Adrenal gland (tissue), 12 donors: ENCODE data around the gene TAMM41. TPM values are rescaled to one million over a fixed set of nuclear protein-coding genes. Genes with fewer than 3 reads are reported as not detected.

ENCODE experiments used
- DNase-seq, 7 donors: peaks; one replicate each; pipeline ENCODE4 v3.0.0-alpha.2; 2019 to 2020
- H3K27ac ChIP-seq, 5 donors: fragments of 200-600 bp; sonication (generic) in 4 of 5; 1 replicate in 3 of 5; 2 replicates in 2 of 5; pipeline versions ENCODE4 v1.5.1 to v1.8.0; 2016 to 2020; ENCODE audit warnings: mild to moderate bottlenecking in 1 of 5
- H3K27me3 ChIP-seq: fragments of 200-600 bp; 2 replicates; pipeline ENCODE4 v1.8.0; 2021
- H3K36me3 ChIP-seq, 2 donors: fragments of 200-600 bp; replicated peaks in 1 of 2; 1 replicate in 1 of 2; 2 replicates in 1 of 2; pipeline versions ENCODE4 v1.5.1 to v1.8.0; 2018 to 2022
- H3K4me1 ChIP-seq, 2 donors: fragments of 200-600 bp; replicated peaks in 1 of 2; 1 replicate in 1 of 2; 2 replicates in 1 of 2; pipeline versions ENCODE4 v1.5.1 to v1.8.0; 2018 to 2021
- H3K4me3 ChIP-seq, 4 donors: fragments of 200-600 bp; sonication (generic) in 3 of 4; one replicate each; pipeline ENCODE4 v1.5.1; 2016 to 2018
- H3K9me3 ChIP-seq, 3 donors: fragments of 200-600 bp; sonication (generic) in 1 of 3; replicated peaks in 1 of 3; 1 replicate in 2 of 3; 2 replicates in 1 of 3; pipeline versions ENCODE4 v1.5.1 to v1.8.0; 2016 to 2021
- POLR2A ChIP-seq, 2 donors: fragments of 450-650 bp; IDR thresholded peaks; one replicate each; pipeline ENCODE4 v1.6.1; 2017; ENCODE audit warnings: antibody characterized with exemption in 2 of 2, mild to moderate bottlenecking in 2 of 2, moderate library complexity in 1 of 2
- whole genome bisulfite sequencing, 4 donors: extraction: QIAGEN DNeasy Blood & Tissue Kit in 2 of 4; methylation state at CpG; one replicate each; pipeline versions ENCODE4 v1.1.5 to v1.1.7; 2013 to 2017; 5-methylcytosine and 5-hydroxymethylcytosine counted together
- intact Hi-C, 2 donors: fragments of 100-400 bp; cut with DNase I; formaldehyde crosslinking; loops; one replicate each; pipeline versions ENCODE4 v1.14.1 to v1.15.0; 2022 to 2023
- polyA plus RNA-seq, 3 donors: library from polyadenylated mRNA; stranded (reverse); fragments of 200-250 nt in 2 of 3; fragments of 350-450 nt in 1 of 3; fragmentation: Illumina TruSeq in 1 of 3; extraction: RNeasy Lipid Tissue Mini Kit (QIAGEN cat#74804) in 1 of 3; gene quantifications; one replicate each; pipeline ENCODE4 v1.2.3, GENCODE V29; 2013 to 2014
- total RNA-seq, 9 donors: library from RNA; depleted of rRNA in 4 of 9; stranded (reverse); fragments of >200 nt in 4 of 9; fragments of 120-200 nt in 1 of 9; fragmentation: NEBNext Ultra II Directional in 1 of 9; extraction: Animal tissue kit (Norgen Biotek cat#: 25700) in 1 of 9; gene quantifications; one replicate each; pipeline versions ENCODE4 v1.1.0 to v1.2.4, GENCODE V29; 2013 to 2023
- TF ChIP-seq, protein P1 (sequence below), 6 experiments: fragments of 450-650 bp in 4 of 6; fragments of 200-600 bp in 2 of 6; sonication (generic) in 1 of 6; IDR thresholded peaks; 1 replicate in 5 of 6; 2 replicates in 1 of 6; pipeline versions ENCODE4 v1.5.1 to v1.8.0; 2016 to 2021; ENCODE audit warnings: antibody characterized with exemption in 6 of 6, mild to moderate bottlenecking in 2 of 6, moderate library complexity in 1 of 6
- donor health status: healthy with polysubstance abuse.
- donor health status: Bipolar disorder and iron deficiency.
- donor health status: DM: yes; HTN: yes; CAD: no.
- donor health status: DM: no; HTN: no; CAD: no.
- donor health status: DM: no; HTN: no; CAD: no.
- donor health status: DM: yes; HTN: yes; CAD: no.

Gene TAMM41
- total and polyA plus RNA-seq, 12 donors, result 5.8 to 21.0 (median 13.6) TPM

DNA sequence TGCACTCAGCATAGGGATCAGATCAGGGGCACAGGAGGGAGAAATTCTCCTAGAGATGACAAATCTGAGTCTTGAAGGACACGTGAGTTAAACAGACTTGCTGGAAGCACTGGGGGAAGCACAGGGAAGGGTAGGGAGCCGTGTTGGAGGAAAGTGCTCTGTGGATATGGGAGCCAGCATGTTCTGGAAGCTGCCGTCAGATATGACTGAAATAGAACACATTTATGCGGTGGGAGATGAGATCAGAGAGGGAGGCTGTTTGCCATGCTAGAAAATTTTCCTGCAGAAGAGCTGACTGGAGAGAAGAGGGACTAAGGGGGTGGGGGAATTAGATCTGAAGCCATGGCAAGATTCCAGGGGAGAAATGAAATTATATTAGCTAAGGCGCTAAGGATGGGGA lies 1.8 kb downstream of the TAMM41 start:
- no peaks in the 10 kb centered on the region for H3K9me3 ChIP-seq
- intact Hi-C loops, result no loop called here
- H3K36me3 ChIP-seq, result peaks cover 0 to 19% of the 10 kb centered on the region in 2 donors
- H3K27me3 ChIP-seq, result no peaks in the 10 kb centered on the region
- no peak for DNase-seq
- TF ChIP-seq, protein P1, sequence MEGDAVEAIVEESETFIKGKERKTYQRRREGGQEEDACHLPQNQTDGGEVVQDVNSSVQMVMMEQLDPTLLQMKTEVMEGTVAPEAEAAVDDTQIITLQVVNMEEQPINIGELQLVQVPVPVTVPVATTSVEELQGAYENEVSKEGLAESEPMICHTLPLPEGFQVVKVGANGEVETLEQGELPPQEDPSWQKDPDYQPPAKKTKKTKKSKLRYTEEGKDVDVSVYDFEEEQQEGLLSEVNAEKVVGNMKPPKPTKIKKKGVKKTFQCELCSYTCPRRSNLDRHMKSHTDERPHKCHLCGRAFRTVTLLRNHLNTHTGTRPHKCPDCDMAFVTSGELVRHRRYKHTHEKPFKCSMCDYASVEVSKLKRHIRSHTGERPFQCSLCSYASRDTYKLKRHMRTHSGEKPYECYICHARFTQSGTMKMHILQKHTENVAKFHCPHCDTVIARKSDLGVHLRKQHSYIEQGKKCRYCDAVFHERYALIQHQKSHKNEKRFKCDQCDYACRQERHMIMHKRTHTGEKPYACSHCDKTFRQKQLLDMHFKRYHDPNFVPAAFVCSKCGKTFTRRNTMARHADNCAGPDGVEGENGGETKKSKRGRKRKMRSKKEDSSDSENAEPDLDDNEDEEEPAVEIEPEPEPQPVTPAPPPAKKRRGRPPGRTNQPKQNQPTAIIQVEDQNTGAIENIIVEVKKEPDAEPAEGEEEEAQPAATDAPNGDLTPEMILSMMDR (IDR thresholded peaks at IDR 0.05), result no peak
- TF ChIP-seq POLR2A (IDR thresholded peaks at IDR 0.05), result no peak
- no peak overlapping the region for H3K27ac ChIP-seq
- H3K4me1 ChIP-seq, result peaks cover 8 to 25% of the 10 kb centered on the region in 2 donors
- WGBS, 4 donors, result 61 to 73% (median 66%) methylated on average over 5 of the region's 5 CpGs
- no peak overlapping the region for H3K4me3 ChIP-seq

DNA sequence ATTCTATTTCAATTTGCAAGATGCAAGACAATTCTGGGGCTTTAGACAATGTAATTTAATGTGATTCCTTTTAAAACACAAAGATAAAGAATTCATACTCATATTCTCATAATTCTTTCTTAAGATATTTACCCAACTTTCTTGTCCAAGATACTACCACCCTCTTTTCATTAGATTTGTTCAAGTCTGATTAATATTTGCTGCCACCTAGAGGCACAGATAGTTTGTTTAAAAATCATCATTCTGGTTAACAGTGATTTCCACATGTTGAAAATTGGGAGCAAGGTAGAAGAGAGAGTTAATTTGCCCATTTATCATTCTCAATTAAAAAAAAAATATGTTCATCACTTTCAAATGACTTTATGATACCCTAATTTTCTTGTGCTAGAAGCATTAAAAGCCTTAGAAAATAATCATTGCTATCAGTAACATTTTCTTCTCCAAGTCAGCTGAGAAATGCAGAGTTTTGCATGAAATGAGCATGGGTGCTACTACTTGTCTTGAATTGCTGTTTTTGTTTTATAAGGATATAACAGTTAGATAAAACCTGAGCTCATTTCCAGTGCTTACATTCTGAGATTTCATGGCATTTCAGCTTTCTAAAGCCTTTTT lies 11.6 kb downstream of the TAMM41 start:
- TF ChIP-seq, protein P1 (IDR thresholded peaks at IDR 0.05), result peak; percentile 24 to 57 (median 42)
- no peak for TF ChIP-seq POLR2A (IDR thresholded peaks at IDR 0.05)
- Histone ChIP-seq H3K27me3 (no peaks in the 10 kb centered on the region), H3K4me3 (no peak overlapping the region), H3K9me3 (no peaks in the 10 kb centered on the region), H3K27ac (no peak overlapping the region), H3K36me3 (peaks cover 0 to 48% of the 10 kb centered on the region in 2 donors), H3K4me1 (no peaks in the 10 kb centered on the region)
- no peak for DNase-seq
- intact Hi-C loops, result loop anchor here in 1 of 2 donors (10.0 kb wide), 1 partner anchor 180 kb away; no protein-coding TSS in a partner anchor

GRCh38 chr3:11832981-11833905 lies 13.4 kb downstream of the TAMM41 start:
- peak in 5 of 7 donors; percentile 26 to 62 (median 47) for DNase-seq
- intact Hi-C loops, result loop anchor here in 1 of 2 donors (10.0 kb wide), 1 partner anchor 178 kb away; no protein-coding TSS in a partner anchor
- TF ChIP-seq, protein P1 (IDR thresholded peaks at IDR 0.05), result no peak
- no peak for TF ChIP-seq POLR2A (IDR thresholded peaks at IDR 0.05)
- Histone ChIP-seq H3K4me1 (no peaks in the 10 kb centered on the region), H3K27ac (no peak overlapping the region), H3K36me3 (peaks cover 0 to 51% of the 10 kb centered on the region in 2 donors), H3K9me3 (no peaks in the 10 kb centered on the region), H3K27me3 (no peaks in the 10 kb centered on the region), H3K4me3 (no peak overlapping the region)
- WGBS, 4 donors, result 59 to 68% (median 64%) methylated on average over 9 of the region's 9 CpGs

- H3K27me3 ChIP-seq, result no peaks in the 10 kb centered on the region
- H3K27ac ChIP-seq, result no peak overlapping the region
- H3K9me3 ChIP-seq, result no peaks in the 10 kb centered on the region
- WGBS, 4 donors, result 81 to 87% (median 84%) methylated on average over 7 of the region's 7 CpGs
- peaks cover 3 to 10% of the 10 kb centered on the region in 2 donors for H3K4me1 ChIP-seq
- DNase-seq, result no peak
- intact Hi-C loops, result no loop called here
- H3K4me3 ChIP-seq, result no peak overlapping the region
- H3K36me3 ChIP-seq, result peaks cover 0 to 59% of the 10 kb centered on the region in 2 donors
- TF ChIP-seq, protein P1 (IDR thresholded peaks at IDR 0.05), result no peak
- no peak for TF ChIP-seq POLR2A (IDR thresholded peaks at IDR 0.05)
Measured at GRCh38 chr3:11829416-11829815, 17.3 kb downstream of the TAMM41 start.
